ENCODE data around the gene OLFM1. TPM values are rescaled to one million over a fixed set of nuclear protein-coding genes. Genes with fewer than 3 reads are reported as not detected.
"Not testable (repeated sequence)": the region's sequence is repeated elsewhere in the genome, so short reads cannot be mapped to it uniquely, and the experiment has no call there.

The OLFM1 gene
- total RNA-seq, 1 donor from 2014 or later: not detected

GRCh38 chr9:135105938-135106491, 18.5 kb downstream of the OLFM1 start:
- no peak for DNase-seq (ENCODE audit: low read depth)

GRCh38 chr9:135106551-135107270, 19.2 kb downstream of the OLFM1 start:
- DNase-seq (ENCODE audit: low read depth): no peak

DNA sequence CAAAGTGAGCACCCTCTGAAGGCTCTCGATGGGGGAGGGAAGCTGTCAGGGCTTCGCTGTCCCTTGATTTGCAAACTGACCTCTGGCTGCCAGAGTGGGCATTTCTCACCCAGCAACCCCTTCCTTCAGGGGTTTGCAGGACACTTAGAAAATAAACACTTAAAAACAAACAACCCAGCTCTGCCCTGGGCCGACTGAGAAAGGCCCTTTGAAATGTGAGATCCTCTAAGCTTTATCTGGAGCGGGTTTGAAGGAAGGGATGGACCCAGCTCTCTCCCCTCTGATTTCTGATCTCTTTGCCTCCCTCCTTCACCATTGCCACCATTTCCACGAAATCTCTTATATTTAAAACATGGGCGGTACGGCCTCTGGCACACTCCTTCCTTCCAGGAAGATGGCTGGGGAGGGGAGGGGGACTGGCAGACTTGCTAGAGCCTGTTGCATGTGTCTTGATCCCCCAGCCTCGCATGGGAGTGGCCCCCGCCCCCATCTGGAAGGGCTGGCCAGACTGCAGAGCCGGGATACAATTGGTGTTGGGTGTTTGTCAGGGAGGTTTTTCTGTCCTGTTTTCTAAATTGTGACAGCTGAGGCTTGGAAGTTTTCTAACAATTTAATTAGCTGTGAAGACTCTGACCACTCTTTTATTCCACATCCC, 20.2 kb downstream of the OLFM1 start:
- no peak for DNase-seq (ENCODE audit: low read depth)

DNA sequence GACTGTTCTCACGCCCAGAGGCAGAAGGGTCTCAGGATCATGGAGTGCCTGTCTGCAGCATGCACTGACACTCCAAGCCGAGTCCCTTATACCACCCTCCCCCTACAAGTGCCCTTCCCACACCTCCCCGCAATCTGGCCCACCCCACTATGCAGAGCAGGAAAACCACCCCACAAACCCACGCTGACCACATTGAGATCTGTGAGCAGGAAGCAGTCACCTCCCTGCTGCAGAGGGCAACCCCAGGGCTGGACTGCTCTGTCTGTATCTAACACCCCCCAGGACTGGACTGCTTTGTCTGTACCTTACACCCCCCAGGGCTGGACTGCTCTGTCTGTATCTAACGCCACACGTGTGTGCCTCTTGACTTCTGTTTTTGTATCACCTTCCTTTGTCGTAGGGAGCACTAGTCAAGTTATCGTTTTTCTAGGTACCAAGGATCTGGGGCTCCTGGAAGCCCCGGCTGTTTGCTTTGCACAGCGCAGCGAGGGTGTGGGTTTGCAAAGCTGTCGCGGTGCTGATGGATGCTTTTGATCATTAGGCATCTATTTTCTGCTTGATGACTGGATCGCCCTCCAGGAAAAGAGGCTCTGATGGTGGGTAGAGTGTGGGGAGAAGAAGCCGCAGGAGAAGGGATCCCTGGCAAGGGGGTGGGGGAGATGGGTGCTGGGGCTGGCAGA, 21.5 kb downstream of the OLFM1 start:
- no peak for DNase-seq (ENCODE audit: low read depth)

GRCh38 chr9:135109650-135110049, 22.2 kb downstream of the OLFM1 start:
- no peak for DNase-seq (ENCODE audit: low read depth)

DNA sequence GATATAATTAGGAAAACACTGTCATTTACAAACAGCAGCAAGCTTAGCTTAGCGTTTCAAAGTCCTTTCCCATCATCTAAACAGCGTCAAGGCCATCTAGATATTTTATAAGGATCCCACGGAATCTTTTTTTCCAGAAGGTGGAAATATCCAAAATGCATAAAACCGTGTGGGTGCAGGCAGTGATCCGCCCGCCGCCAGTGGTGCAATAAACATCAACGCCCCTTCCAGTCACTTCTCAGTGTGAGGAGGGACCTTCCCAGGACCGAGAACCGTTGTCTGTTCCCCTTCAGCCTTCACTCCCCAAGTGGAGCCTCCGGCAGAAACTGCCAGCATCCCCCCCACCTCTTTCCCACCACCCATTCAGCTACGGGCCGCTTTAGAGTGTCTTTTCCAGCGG, 22.9 kb downstream of the OLFM1 start:
- DNase-seq (ENCODE audit: low read depth): no peak

DNA sequence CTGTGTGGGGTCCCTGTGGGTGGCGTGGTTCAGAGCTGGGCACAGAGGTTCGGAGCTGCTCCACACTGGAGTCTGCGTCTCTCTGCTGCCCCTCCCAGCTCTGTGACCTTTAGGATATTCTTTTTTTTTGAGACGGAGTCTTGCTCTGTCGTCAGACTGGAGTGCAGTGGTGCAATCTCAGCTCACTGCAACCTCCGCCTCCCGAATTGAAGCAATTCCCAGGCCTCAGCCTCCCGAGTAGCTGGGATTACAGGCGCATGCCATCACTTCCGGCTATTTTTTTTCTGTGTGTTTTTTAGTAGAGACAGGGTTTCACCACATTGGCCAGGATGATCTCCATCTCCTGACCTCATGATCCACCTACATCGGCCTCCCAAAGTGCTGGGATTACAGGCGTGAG, 24.1 kb downstream of the OLFM1 start:
- DNase-seq (ENCODE audit: low read depth): not testable (repeated sequence)

DNA sequence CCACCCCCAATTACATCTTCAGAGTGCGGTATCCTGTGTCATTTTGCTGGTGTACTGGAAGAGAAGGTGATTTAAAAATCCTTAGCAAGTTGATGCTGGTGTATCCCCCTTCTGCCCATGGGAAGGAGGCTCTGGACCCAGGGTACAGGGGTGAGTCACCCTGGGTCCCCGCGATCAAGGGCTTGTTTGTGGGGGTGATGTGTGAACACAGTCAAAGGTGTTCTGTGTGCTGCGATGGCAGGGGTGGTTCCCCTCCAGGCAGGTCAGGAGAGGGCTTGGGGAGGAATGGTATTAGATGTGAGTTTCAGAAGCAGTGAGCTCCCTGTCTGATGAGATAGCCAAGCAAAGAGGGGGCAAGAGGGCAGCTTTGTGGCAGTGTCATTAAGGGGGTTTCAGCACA, 28.9 kb downstream of the OLFM1 start:
- no peak for DNase-seq (ENCODE audit: low read depth)

- no peak for DNase-seq (ENCODE audit: low read depth)
Measured at GRCh38 chr9:135116881-135117280, 29.4 kb downstream of the OLFM1 start.

GRCh38 chr9:135117281-135117680, 29.8 kb downstream of the OLFM1 start:
- DNase-seq (ENCODE audit: low read depth): no peak

GRCh38 chr9:135119496-135120064, 32.1 kb downstream of the OLFM1 start:
- no peak for DNase-seq (ENCODE audit: low read depth)

DNA sequence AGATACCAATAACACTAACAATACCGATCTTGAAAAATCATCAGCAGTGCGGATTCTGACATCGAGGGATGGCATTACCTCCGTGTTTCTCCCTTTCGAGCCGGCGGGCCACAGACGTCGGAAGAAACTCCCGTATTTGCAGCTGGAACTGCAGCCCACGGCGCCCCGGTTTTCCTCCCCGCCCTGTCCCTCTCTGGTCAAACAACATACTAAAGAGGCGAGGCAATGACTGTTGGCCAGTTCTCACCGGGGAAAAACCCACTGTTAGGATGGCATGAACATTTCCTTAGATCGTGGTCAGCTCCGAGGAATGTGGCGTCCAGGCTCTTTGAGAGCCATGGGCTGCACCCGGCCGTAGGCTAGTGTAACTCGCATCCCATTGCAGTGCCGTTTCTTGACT, 32.8 kb downstream of the OLFM1 start:
- no peak for DNase-seq (ENCODE audit: low read depth)

GRCh38 chr9:135122316-135122715, 34.8 kb downstream of the OLFM1 start:
- no peak for DNase-seq (ENCODE audit: low read depth)

- DNase-seq (ENCODE audit: low read depth): no peak
Measured at GRCh38 chr9:135123126-135123772, 35.8 kb downstream of the OLFM1 start.

- DNase-seq (ENCODE audit: low read depth): no peak
Measured at GRCh38 chr9:135123773-135124134, 36.3 kb downstream of the OLFM1 start.

DNA sequence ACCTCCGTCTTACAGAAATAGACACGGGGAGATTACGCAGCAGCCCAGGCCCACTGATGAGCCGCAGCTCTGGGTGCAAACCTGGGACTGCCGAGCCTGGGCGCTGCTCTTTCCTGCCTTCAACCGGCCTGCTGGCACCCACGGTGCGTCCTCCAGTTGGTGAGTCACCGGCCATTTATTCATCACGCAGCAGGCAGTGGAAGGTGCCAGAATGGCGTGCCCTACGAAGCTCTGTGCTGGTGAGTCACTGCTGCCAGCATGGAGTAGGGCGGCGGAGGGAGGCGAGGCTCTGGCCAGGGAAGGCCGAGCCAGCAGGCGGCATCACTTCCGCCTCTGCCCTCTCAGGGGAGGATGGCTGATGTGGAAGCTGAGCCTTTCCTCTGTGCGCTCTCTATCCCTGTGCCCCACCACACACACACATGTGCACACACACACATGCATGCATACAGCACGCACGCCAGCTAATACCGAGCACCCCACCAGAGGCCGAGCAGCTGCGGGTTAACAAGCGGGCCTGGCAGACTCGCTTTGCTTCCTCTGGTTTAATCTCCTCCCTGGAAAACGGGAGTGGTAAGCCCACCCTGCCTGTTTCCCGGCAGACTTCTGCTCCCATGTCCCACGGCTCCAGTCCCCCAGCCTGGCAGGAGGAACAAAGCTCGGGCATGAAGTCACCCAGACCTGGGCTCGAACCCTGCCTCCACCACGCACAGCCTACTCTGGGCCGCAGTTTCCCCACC, 39.2 kb downstream of the OLFM1 start:
- DNase-seq (ENCODE audit: low read depth): peak; percentile 1

- DNase-seq (ENCODE audit: low read depth): no peak
Measured at GRCh38 chr9:135127718-135128670, 40.5 kb downstream of the OLFM1 start.

DNA sequence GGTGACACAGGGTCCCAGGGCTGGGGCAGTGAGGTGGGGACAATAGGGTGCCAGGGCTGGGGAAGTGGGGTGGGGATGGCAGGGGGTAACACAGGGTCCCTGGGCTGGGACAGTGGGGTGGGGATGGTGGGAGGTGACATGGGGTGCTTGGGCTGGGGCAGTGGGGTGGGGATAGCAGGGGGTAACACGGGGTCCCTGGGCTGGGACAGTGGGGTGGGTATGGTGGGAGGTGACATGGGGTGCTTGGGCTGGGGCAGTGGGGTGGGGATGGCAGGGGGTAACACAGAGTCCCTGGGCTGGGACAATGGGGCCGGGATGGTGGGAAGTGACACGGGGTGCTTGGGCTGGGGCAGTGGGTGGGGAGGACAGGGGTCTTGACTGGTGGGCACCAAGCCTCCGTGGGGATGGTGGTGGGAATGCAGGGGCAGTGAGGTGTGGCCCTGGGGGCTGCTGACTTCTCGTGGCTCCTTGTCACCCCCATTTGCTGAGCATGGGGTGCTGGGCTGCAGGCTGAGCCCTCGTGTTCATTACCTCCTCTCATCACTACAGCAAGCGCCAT, 41.7 kb downstream of the OLFM1 start:
- no peak for DNase-seq (ENCODE audit: low read depth)

Measured in myocyte (in vitro differentiated cells).